LNCAP (cell line): Measurements from ENCODE around the gene SULF2.

Experiments
- CTCF ChIP-seq: fragments of 450-650 bp; IDR thresholded peaks from 2 replicates; pipeline ENCODE4 v1.5.1; 2017; ENCODE audit warnings: mild to moderate bottlenecking

The SULF2 gene

GRCh38 chr20:47799116-47799715 lies 13.9 kb upstream of the SULF2 start:
- TF ChIP-seq CTCF: no peak

- TF ChIP-seq CTCF: no peak
Measured at GRCh38 chr20:47796971-47797370, 11.7 kb upstream of the SULF2 start.

- TF ChIP-seq CTCF: no peak
Measured at GRCh38 chr20:47795214-47795907, 10.1 kb upstream of the SULF2 start.

GRCh38 chr20:47792021-47792618 lies 6.8 kb upstream of the SULF2 start:
- TF ChIP-seq CTCF: no peak

GRCh38 chr20:47791084-47791599 lies 5.9 kb upstream of the SULF2 start:
- no peak for TF ChIP-seq CTCF

- no peak for TF ChIP-seq CTCF
Measured at GRCh38 chr20:47790580-47790965, 5.3 kb upstream of the SULF2 start.

- TF ChIP-seq CTCF: no peak
Measured at GRCh38 chr20:47789764-47790579, 4.7 kb upstream of the SULF2 start.
